HG02870 (cell line): Measurements from ENCODE around the gene GPX1.
"Not testable (repeated sequence)": the region's sequence is repeated elsewhere in the genome, so short reads cannot be mapped to it uniquely, and the experiment has no call there.

Experiments
- ATAC-seq: cut with Tn5 transposase; IDR thresholded peaks from one replicate; pipeline ENCODE4 v1.9.1; 2021; ENCODE audit warnings: mild to moderate bottlenecking, moderate library complexity; ENCODE audit not compliant: unreplicated experiment

The GPX1 gene

GRCh38 chr3:49358884-49359225 lies 702 bp upstream of the GPX1 start:
- no peak for ATAC-seq

- ATAC-seq = peak; percentile 22
Observed at GRCh38 chr3:49357443-49358216, 523 bp downstream of the GPX1 start.

- not testable (repeated sequence) for ATAC-seq
Observed at GRCh38 chr3:49357095-49357442, 1.1 kb downstream of the GPX1 start.

GRCh38 chr3:49352890-49353421 lies 5.2 kb downstream of the GPX1 start:
- ATAC-seq = no peak

- no peak for ATAC-seq
Observed at GRCh38 chr3:49352281-49352680, 5.9 kb downstream of the GPX1 start.

GRCh38 chr3:49351521-49352011 lies 6.6 kb downstream of the GPX1 start:
- no peak for ATAC-seq

- no peak for ATAC-seq
Observed at GRCh38 chr3:49349348-49350114, 8.6 kb downstream of the GPX1 start.

- ATAC-seq = not testable (repeated sequence)
Observed at GRCh38 chr3:49348361-49348760, 9.8 kb downstream of the GPX1 start.

GRCh38 chr3:49346797-49347251 lies 11.3 kb downstream of the GPX1 start:
- no peak for ATAC-seq

GRCh38 chr3:49343163-49343562 lies 15.0 kb downstream of the GPX1 start:
- no peak for ATAC-seq

- no peak for ATAC-seq
Observed at GRCh38 chr3:49341996-49342395, 16.2 kb downstream of the GPX1 start.

GRCh38 chr3:49339941-49340800 lies 18.0 kb downstream of the GPX1 start, which contains the start of gene USP4:
Gene USP4, minus strand, starts transcription at chr3:49340053. Its CDS starts 29 bp downstream, at chr3:49340024.
- peak; percentile 77 for ATAC-seq

- peak; percentile 5 for ATAC-seq
Observed at GRCh38 chr3:49339581-49339940, 18.6 kb downstream of the GPX1 start.

- ATAC-seq = no peak
Observed at GRCh38 chr3:49333916-49334633, 24.1 kb downstream of the GPX1 start.

GRCh38 chr3:49333091-49333490 lies 25.1 kb downstream of the GPX1 start:
- no peak for ATAC-seq

GRCh38 chr3:49329186-49329585 lies 29.0 kb downstream of the GPX1 start:
- no peak for ATAC-seq

- ATAC-seq = not testable (repeated sequence)
Observed at GRCh38 chr3:49328350-49328749, 29.8 kb downstream of the GPX1 start.

GRCh38 chr3:49327485-49327884 lies 30.7 kb downstream of the GPX1 start:
- ATAC-seq = no peak

- no peak for ATAC-seq
Observed at GRCh38 chr3:49324768-49325167, 33.4 kb downstream of the GPX1 start.
